HepG2 (cell line): ENCODE measurements around the gene OAF. TPM values are rescaled to one million over a fixed set of nuclear protein-coding genes. Genes with fewer than 3 reads are reported as not detected.

Experiments
- BCL6 ChIP-seq: IDR thresholded peaks from 2 replicates; pipeline ENCODE4 v1.6.1; 2016; ENCODE audit warnings: missing genetic modification reagents, missing compliant biosample characterization
- CCDC6 ChIP-seq: sonication (generic); formaldehyde crosslinking; IDR thresholded peaks from 2 replicates; pipeline ENCODE4 v1.8.1; 2022; ENCODE audit warnings: mild to moderate bottlenecking, missing genetic modification reagents, moderate library complexity
- EEA1 ChIP-seq: sonication (generic); formaldehyde crosslinking; IDR thresholded peaks from 2 replicates; pipeline ENCODE4 v1.5.1; 2020; ENCODE audit warnings: mild to moderate bottlenecking, missing genetic modification reagents, borderline replicate concordance
- EP300 ChIP-seq, 3 experiments: sonication (generic) in 1 of 3; formaldehyde crosslinking in 1 of 3; IDR thresholded peaks; 2 replicates each; pipeline versions ENCODE4 v1.5.1 to v1.6.1; 2011 to 2020; ENCODE audit warnings: low read depth in 2 of 3, low read length in 2 of 3, borderline replicate concordance in 1 of 3, improper control_type of control experiment in 1 of 3, mild to moderate bottlenecking in 1 of 3, missing genetic modification reagents in 1 of 3, moderate library complexity in 1 of 3
- MAZ ChIP-seq, 2 experiments: sonication (generic) in 1 of 2; formaldehyde crosslinking in 1 of 2; IDR thresholded peaks; 2 replicates each; pipeline versions ENCODE4 v1.5.0 to v1.6.1; 2012 to 2020; ENCODE audit warnings: low read depth in 2 of 2, mild to moderate bottlenecking in 2 of 2, borderline replicate concordance in 1 of 2, improper control_type of control experiment in 1 of 2, low read length in 1 of 2, missing genetic modification reagents in 1 of 2, moderate library complexity in 1 of 2
- RARA ChIP-seq: IDR thresholded peaks from 2 replicates; pipeline ENCODE4 v1.6.1; 2016; ENCODE audit warnings: missing genetic modification reagents, missing compliant biosample characterization
- SP140L ChIP-seq: sonication (generic); formaldehyde crosslinking; IDR thresholded peaks from 2 replicates; pipeline ENCODE4 v1.4.0; 2020; ENCODE audit warnings: missing genetic modification reagents, borderline replicate concordance
- ZEB1 ChIP-seq: IDR thresholded peaks from 2 replicates; pipeline ENCODE4 v1.6.1; 2012; ENCODE audit warnings: mild to moderate bottlenecking, low read depth, inconsistent platforms; ENCODE audit not compliant: insufficient replicate concordance
- ZMYM3 ChIP-seq: sonication (generic); formaldehyde crosslinking; IDR thresholded peaks from 2 replicates; pipeline ENCODE4 v1.5.1; 2020; ENCODE audit warnings: mild to moderate bottlenecking, missing genetic modification reagents
- ZNF562 ChIP-seq: sonication (generic); formaldehyde crosslinking; IDR thresholded peaks from 2 replicates; pipeline ENCODE4 v1.8.0; 2022; ENCODE audit warnings: missing genetic modification reagents, borderline replicate concordance
- ZNF652 ChIP-seq: IDR thresholded peaks from 2 replicates; pipeline ENCODE4 v1.6.1; 2016; ENCODE audit warnings: low read depth, borderline replicate concordance
- ZNF761 ChIP-seq: sonication (generic); formaldehyde crosslinking; conservative IDR thresholded peaks from 2 replicates; pipeline ENCODE4 v1.4.0; 2020; ENCODE audit warnings: mild to moderate bottlenecking, missing genetic modification reagents
- polyA plus RNA-seq, 8 experiments: library from polyadenylated mRNA; depleted of rRNA in 3 of 8; stranded (reverse) in 7 of 8; unstranded in 1 of 8; fragments of >200 nt; fragmentation: Illumina TruSeq in 4 of 8; extraction: Trizol in 4 of 8; gene quantifications; 2 replicates each; pipeline versions ENCODE4 v1.2.1 to v1.2.3, GENCODE V29; 2011 to 2016; ENCODE audit warnings: low read depth in 4 of 8, missing spikeins in 1 of 8, mixed read lengths in 1 of 8; ENCODE audit not compliant: insufficient read depth in 1 of 8
- total RNA-seq, 5 experiments: library from RNA; depleted of rRNA; stranded (reverse); fragments of >200 nt; fragmentation: Illumina TruSeq; extraction: Trizol; gene quantifications; 2 replicates each; pipeline ENCODE4 v1.2.3, GENCODE V29; 2016; ENCODE audit warnings: low read depth in 1 of 5
- TF ChIP-seq, protein P1 (sequence below): sonication (generic); formaldehyde crosslinking; IDR thresholded peaks from 2 replicates; pipeline ENCODE4 v1.5.1; 2020; ENCODE audit warnings: missing genetic modification reagents, mild to moderate bottlenecking, borderline replicate concordance
- TF ChIP-seq, protein P2 (sequence below): sonication (generic); formaldehyde crosslinking; IDR thresholded peaks from 2 replicates; pipeline ENCODE4 v1.4.0; 2020; ENCODE audit warnings: missing genetic modification reagents, borderline replicate concordance
- TF ChIP-seq, protein P3 (sequence below): sonication (generic); formaldehyde crosslinking; IDR thresholded peaks from 2 replicates; pipeline ENCODE4 v1.8.0; 2022; ENCODE audit warnings: missing genetic modification reagents, mild to moderate bottlenecking, borderline replicate concordance
- TF ChIP-seq, protein P4 (sequence below): sonication (generic); formaldehyde crosslinking; IDR thresholded peaks from 2 replicates; pipeline ENCODE4 v1.8.0; 2022; ENCODE audit warnings: mild to moderate bottlenecking, missing genetic modification reagents, borderline replicate concordance

OAF gene
- total and polyA plus RNA-seq, 2 of the 13 experiments (the other 11 are each of a cell fraction or from before 2014, with no cell fraction given), result 63.7 to 94.6 TPM

DNA sequence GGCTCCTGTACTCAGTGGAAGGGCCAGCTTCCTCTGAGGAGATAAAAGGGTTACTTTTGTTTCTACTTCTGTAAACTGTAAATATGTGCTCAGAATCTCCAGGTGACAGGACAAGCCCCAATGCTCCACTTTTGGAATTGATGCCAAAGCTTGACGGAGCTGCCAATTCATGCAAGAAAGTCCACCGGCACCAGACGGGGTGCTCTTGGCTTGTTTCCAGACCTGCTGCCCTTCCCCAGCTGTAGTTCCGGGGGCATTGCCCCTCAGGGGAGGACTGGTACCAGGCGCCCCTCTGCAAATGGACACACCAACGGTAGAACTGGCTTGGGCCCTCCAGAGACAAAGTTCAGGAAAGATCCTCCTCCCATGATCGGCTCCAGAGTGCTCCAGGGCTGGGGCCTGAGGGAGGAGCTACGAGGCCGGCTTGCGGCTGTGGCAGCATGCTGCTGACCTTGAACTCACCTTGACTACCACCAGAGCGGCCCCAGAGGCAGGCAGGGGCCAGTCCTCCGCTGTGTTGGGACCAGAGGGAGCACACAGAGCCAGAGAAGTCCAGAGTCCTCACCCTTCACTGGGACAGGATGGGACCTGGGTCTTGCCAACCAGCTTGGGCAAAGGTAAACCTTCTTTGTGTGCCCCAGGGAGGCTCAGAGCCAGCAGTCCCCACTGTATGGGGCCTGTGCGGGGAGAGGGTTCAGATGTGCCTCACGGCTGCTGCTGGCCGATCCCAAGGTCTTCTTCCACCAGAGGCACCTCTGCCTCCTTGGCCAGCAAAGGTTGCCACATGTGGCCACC is 17.8 kb upstream of the OAF start (continued):
- TF ChIP-seq MAZ (IDR thresholded peaks at IDR 0.05; ENCODE audit: borderline replicate concordance, low read depth, low read length) (0 out of 2 replicates have a peak, but pooled peaks have one; percentile 16), MAZ (CRISPR knock-in tag; IDR thresholded peaks at IDR 0.05; ENCODE audit: low read depth) (0 out of 2 replicates have a peak, but pooled peaks have one; percentile 49), ZNF562 (CRISPR knock-in tag) (no peak), ZMYM3 (peak; percentile 79), ZEB1 (no peak), EP300 (IDR thresholded peaks at IDR 0.05; ENCODE audit: low read depth in 2 of 2, low read length in 2 of 2) (no peak), EP300 (CRISPR knock-in tag; IDR thresholded peaks at IDR 0.05; ENCODE audit: borderline replicate concordance) (0 out of 2 replicates have a peak, but pooled peaks have one; percentile 19), SP140L (CRISPR knock-in tag) (no peak), EEA1 (CRISPR knock-in tag) (no peak; the same call in 1 of the 2 replicates), ZNF761 (CRISPR knock-in tag) (0 out of 2 replicates have a peak, but pooled peaks have one; percentile 54), CCDC6 (CRISPR knock-in tag) (peak; percentile 49; the same call in 1 of the 2 replicates), ZNF652 (CRISPR knock-in tag) (peak; percentile 46; the same call in 1 of the 2 replicates), RARA (CRISPR knock-in tag) (peak; percentile 100), BCL6 (peak; percentile 93)
- TF ChIP-seq, protein P1, sequence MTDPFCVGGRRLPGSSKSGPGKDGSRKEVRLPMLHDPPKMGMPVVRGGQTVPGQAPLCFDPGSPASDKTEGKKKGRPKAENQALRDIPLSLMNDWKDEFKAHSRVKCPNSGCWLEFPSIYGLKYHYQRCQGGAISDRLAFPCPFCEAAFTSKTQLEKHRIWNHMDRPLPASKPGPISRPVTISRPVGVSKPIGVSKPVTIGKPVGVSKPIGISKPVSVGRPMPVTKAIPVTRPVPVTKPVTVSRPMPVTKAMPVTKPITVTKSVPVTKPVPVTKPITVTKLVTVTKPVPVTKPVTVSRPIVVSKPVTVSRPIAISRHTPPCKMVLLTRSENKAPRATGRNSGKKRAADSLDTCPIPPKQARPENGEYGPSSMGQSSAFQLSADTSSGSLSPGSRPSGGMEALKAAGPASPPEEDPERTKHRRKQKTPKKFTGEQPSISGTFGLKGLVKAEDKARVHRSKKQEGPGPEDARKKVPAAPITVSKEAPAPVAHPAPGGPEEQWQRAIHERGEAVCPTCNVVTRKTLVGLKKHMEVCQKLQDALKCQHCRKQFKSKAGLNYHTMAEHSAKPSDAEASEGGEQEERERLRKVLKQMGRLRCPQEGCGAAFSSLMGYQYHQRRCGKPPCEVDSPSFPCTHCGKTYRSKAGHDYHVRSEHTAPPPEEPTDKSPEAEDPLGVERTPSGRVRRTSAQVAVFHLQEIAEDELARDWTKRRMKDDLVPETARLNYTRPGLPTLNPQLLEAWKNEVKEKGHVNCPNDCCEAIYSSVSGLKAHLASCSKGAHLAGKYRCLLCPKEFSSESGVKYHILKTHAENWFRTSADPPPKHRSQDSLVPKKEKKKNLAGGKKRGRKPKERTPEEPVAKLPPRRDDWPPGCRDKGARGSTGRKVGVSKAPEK (CRISPR knock-in tag), result peak; percentile 73; the same call in 1 of the 2 replicates
- TF ChIP-seq, protein P2, sequence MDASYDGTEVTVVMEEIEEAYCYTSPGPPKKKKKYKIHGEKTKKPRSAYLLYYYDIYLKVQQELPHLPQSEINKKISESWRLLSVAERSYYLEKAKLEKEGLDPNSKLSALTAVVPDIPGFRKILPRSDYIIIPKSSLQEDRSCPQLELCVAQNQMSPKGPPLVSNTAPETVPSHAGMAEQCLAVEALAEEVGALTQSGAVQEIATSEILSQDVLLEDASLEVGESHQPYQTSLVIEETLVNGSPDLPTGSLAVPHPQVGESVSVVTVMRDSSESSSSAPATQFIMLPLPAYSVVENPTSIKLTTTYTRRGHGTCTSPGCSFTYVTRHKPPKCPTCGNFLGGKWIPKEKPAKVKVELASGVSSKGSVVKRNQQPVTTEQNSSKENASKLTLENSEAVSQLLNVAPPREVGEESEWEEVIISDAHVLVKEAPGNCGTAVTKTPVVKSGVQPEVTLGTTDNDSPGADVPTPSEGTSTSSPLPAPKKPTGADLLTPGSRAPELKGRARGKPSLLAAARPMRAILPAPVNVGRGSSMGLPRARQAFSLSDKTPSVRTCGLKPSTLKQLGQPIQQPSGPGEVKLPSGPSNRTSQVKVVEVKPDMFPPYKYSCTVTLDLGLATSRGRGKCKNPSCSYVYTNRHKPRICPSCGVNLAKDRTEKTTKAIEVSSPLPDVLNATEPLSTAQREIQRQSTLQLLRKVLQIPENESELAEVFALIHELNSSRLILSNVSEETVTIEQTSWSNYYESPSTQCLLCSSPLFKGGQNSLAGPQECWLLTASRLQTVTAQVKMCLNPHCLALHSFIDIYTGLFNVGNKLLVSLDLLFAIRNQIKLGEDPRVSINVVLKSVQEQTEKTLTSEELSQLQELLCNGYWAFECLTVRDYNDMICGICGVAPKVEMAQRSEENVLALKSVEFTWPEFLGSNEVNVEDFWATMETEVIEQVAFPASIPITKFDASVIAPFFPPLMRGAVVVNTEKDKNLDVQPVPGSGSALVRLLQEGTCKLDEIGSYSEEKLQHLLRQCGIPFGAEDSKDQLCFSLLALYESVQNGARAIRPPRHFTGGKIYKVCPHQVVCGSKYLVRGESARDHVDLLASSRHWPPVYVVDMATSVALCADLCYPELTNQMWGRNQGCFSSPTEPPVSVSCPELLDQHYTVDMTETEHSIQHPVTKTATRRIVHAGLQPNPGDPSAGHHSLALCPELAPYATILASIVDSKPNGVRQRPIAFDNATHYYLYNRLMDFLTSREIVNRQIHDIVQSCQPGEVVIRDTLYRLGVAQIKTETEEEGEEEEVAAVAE (CRISPR knock-in tag), result no peak
- TF ChIP-seq, protein P3, sequence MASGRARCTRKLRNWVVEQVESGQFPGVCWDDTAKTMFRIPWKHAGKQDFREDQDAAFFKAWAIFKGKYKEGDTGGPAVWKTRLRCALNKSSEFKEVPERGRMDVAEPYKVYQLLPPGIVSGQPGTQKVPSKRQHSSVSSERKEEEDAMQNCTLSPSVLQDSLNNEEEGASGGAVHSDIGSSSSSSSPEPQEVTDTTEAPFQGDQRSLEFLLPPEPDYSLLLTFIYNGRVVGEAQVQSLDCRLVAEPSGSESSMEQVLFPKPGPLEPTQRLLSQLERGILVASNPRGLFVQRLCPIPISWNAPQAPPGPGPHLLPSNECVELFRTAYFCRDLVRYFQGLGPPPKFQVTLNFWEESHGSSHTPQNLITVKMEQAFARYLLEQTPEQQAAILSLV (CRISPR knock-in tag), result 0 out of 2 replicates have a peak, but pooled peaks have one; percentile 70
- TF ChIP-seq, protein P4, sequence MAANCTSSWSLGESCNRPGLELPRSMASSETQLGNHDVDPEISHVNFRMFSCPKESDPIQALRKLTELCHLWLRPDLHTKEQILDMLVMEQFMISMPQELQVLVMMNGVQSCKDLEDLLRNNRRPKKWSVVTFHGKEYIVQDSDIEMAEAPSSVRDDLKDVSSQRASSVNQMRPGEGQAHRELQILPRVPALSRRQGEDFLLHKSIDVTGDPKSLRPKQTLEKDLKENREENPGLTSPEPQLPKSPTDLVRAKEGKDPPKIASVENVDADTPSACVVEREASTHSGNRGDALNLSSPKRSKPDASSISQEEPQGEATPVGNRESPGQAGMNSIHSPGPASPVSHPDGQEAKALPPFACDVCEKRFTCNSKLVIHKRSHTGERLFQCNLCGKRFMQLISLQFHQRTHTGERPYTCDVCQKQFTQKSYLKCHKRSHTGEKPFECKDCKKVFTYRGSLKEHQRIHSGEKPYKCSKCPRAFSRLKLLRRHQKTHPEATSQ (CRISPR knock-in tag), result peak; percentile 32; the same call in 1 of the 2 replicates
